Measurements from ENCODE around the gene P2RX6. TPM values are rescaled to one million over a fixed set of nuclear protein-coding genes. Genes with fewer than 3 reads are reported as not detected.
"Not testable (repeated sequence)": the region's sequence is repeated elsewhere in the genome, so short reads cannot be mapped to it uniquely, and the experiment has no call there.

Gene P2RX6
- total RNA-seq, 4 donors from 2014 or later = 0.35 to 0.47 (median 0.40) TPM; not detected in 1

DNA sequence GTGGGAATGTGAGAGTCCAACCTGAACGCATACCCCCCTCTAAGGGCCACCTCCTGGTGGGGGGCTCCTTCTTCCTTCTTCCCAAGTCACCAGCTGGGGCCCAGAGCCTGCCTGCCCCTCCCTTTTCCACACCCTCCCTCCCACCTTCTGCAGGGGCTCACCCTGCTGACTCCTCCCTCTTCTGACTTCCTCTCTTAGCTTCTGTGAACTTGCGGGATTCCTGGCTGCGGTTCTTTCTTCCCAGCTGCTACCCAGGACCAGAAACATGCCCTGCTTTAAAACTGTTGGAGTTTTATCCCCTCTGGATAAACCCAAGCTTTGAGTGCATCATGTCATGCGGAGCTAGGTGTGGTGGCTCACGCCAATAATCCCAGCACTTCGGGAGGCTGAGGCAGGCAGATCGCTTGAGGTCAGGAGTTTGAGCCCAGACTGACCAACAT, 40.9 kb downstream of the P2RX6 start:
- TF ChIP-seq POLR2AphosphoS5 (IDR thresholded peaks at IDR 0.05) = no peak
- TF ChIP-seq EP300 (IDR thresholded peaks at IDR 0.05) = no peak
- no peak for TF ChIP-seq POLR2A (IDR thresholded peaks at IDR 0.05)
- TF ChIP-seq, protein P1, sequence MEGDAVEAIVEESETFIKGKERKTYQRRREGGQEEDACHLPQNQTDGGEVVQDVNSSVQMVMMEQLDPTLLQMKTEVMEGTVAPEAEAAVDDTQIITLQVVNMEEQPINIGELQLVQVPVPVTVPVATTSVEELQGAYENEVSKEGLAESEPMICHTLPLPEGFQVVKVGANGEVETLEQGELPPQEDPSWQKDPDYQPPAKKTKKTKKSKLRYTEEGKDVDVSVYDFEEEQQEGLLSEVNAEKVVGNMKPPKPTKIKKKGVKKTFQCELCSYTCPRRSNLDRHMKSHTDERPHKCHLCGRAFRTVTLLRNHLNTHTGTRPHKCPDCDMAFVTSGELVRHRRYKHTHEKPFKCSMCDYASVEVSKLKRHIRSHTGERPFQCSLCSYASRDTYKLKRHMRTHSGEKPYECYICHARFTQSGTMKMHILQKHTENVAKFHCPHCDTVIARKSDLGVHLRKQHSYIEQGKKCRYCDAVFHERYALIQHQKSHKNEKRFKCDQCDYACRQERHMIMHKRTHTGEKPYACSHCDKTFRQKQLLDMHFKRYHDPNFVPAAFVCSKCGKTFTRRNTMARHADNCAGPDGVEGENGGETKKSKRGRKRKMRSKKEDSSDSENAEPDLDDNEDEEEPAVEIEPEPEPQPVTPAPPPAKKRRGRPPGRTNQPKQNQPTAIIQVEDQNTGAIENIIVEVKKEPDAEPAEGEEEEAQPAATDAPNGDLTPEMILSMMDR (IDR thresholded peaks at IDR 0.05) = no peak
- Histone ChIP-seq H3K9me3 (no peaks in the 10 kb centered on the region), H3K36me3 (no peaks in the 10 kb centered on the region), H3K27me3 (peaks cover 21% of the 10 kb centered on the region), H3K4me3 (no peak overlapping the region), H3K4me1 (no peaks in the 10 kb centered on the region), H3K27ac (no peak overlapping the region)
- WGBS, 2 donors (ENCODE audit: low coverage in 1 of 2) = 60% methylated on average over 7 of the region's 7 CpGs; no CpG with 5 or more reads in 1 of the 2 donors
- ATAC-seq = no peak

DNA sequence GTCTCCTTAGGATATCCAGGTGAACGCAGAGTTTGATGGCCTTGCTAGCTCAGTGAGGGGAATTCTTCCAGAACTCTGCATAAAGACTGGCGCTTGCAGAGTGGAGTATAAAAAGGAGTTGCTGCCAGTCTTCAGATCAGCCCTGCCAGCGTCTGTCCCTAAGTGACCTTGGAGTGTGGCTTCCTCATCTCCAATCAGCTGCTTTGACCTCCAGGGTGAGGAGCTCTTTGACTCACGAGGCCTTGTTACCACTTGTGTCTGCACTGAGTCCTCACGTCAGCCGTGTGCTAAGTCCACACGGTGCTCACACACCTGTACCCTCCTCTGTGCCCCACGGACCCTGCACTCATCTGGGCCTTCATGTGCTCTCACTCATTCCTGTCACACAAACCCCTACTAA, 45.4 kb downstream of the P2RX6 start:
- H3K4me3 ChIP-seq, H3K4me1 ChIP-seq, H3K27me3 ChIP-seq, H3K9me3 ChIP-seq, H3K27ac ChIP-seq, ATAC-seq, H3K36me3 ChIP-seq: not testable (repeated sequence)
- 90% methylated on average over 2 of the region's 8 CpGs; no CpG with 5 or more reads in 1 of the 2 donors for WGBS, 2 donors (ENCODE audit: low coverage in 1 of 2)

DNA sequence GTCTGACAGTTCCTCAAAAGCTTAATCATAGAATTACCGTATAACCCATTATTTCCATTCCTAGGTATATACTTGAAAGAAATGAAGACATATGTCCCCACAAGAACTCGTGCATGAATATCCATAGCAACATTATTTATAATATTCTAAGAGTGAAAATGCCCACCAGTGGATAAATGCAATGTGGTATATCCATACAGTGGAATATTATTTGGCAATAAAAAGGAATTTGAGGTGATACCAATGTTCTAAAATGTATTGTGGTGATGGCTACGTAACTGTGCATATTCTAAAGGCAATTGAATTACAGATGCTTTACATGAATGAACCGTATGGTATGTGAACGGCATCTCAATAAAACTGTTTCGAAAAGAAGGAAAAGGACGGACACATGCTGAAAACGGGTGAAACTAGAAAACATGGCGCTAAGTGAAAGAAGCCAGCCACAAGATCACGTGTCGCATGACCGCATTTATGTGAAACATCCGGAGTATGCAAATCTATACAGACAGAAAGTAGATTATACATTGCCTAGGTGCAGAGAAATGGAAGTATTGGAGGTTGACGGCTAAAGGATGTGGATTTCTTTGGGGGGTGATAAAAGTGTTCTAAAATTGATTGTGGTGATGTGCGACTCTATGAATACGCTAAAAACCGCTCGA, 46.8 kb downstream of the P2RX6 start:
- H3K4me3 ChIP-seq, H3K36me3 ChIP-seq, H3K27me3 ChIP-seq, H3K9me3 ChIP-seq, H3K4me1 ChIP-seq, ATAC-seq, H3K27ac ChIP-seq: not testable (repeated sequence)
- WGBS, 2 donors (ENCODE audit: low coverage in 1 of 2) = 77 to 91% methylated on average over 7 to 13 of the region's 18 CpGs

DNA sequence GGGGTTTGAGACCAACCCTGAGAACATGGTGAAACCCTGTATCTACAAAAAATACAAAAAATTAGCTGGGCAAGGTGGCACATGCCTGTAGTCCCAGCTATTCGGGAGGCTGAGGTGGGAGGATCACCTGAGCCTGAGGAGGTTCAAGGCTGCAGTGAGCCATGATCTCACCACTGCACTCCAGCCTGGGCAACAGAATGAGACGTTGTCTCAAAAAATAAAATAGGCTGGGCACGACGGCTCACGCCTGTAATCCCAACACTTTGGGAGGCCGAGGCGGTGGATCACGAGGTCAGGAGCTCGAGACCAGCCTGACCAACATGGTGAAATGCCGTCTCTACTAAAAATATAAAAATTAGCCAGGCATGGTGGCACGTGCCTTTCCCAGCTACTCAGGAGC, 49.5 kb downstream of the P2RX6 start:
- H3K4me3 ChIP-seq, H3K4me1 ChIP-seq, H3K27ac ChIP-seq, H3K36me3 ChIP-seq, H3K9me3 ChIP-seq, H3K27me3 ChIP-seq, ATAC-seq: not testable (repeated sequence)
- 71 to 88% methylated on average over 1 to 10 of the region's 11 CpGs for WGBS, 2 donors (ENCODE audit: low coverage in 1 of 2)

DNA sequence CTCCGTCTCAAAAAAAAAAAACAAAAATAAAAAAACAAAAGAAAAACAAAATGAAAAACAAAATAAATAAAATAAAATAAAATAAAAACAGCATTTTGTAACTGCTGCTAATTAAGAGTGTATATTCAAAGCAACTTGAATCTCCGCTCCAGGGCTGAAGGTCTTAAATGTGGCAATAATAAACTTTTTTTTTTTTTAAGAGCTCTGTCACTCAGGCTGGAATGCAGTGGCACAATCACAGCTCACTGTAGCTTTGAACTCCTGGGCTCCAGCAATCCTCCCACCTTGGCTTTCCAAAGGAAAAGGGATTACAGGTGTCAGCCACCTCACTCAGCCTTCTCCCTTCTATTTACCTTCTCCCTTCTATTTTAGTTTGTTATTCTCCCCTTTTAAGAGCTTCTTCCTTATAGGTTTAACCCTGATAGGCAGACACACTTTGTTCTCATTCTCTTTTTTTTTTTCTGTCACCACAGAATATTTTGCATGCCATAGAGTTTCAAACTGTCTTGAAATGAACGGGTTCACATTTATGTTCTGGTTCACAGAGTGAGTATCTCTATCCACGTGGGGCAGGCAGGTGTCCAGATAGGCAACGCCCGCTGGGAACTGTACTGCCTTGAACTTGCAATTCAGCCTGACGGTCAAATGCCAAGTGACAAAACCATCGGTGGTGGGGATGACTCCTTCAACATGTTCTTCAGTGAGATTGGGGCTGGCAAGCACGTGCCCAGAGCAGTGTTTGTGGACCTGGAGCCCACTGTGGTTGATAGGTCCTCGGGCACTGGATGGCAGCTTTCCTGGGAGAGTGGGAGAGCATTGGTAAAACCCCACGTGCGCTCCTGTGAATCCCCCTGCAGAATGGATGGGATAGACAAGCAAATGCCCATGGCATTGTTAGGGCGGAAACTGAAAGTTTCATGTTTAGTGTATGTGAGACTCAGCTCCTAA, 50.2 kb downstream of the P2RX6 start:
- no peak for ATAC-seq
- Histone ChIP-seq H3K4me1 (no peaks in the 10 kb centered on the region), H3K36me3 (no peaks in the 10 kb centered on the region), H3K27me3 (no peaks in the 10 kb centered on the region), H3K4me3 (no peak overlapping the region), H3K9me3 (no peaks in the 10 kb centered on the region), H3K27ac (no peak overlapping the region)
- WGBS, 2 donors (ENCODE audit: low coverage in 1 of 2) = 57 to 62% methylated on average over 5 to 6 of the region's 13 CpGs
- no peak for TF ChIP-seq POLR2A (IDR thresholded peaks at IDR 0.05)
- TF ChIP-seq, protein P1 (IDR thresholded peaks at IDR 0.05) = no peak
- no peak for TF ChIP-seq POLR2AphosphoS5 (IDR thresholded peaks at IDR 0.05)
- no peak for TF ChIP-seq EP300 (IDR thresholded peaks at IDR 0.05)

DNA sequence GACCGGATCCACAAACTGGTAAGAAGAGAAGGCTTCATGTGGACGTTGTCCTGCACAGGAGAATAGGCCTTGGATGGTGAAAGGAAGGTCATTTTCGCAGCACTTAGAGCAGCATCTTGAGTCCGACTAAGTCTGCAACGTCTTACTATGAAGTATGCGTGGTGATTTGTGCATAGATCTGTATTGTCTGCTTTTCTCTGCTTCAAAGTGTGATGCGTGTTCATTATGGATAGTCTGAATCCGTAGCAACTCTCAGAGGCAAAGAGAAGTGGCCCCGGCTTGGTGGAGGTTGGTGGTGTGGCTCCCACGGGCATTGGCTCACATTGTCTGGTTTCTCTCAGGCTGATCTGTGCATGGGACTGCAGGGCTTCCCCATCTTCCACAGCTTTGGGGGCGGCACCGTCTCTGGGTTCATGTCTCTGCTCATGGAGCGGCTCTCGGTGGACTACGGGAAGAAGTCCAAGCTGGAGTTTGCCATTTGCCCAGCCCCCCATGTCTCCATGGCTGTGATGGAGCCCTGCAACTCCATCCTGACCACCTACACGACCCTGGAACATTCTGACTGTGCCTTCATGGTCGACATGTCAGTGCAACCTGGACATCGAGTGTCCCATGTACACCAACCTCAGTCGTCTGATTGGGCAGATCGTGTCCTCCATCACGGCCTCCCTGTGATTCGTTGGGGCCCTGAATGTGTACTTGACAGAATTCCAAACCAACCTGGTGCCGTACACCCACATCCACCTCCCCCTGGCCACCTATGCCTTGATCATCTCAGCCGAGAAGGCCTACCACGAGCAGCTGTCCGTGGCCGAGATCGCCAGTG, 52.3 kb downstream of the P2RX6 start:
- TF ChIP-seq POLR2A (IDR thresholded peaks at IDR 0.05) = no peak
- TF ChIP-seq EP300 (IDR thresholded peaks at IDR 0.05) = no peak
- TF ChIP-seq POLR2AphosphoS5 (IDR thresholded peaks at IDR 0.05) = no peak
- TF ChIP-seq, protein P1 (IDR thresholded peaks at IDR 0.05) = no peak
- H3K27ac ChIP-seq = no peak overlapping the region
- no peak overlapping the region for H3K4me3 ChIP-seq
- no peaks in the 10 kb centered on the region for H3K4me1 ChIP-seq
- no peaks in the 10 kb centered on the region for H3K27me3 ChIP-seq
- 83 to 89% methylated on average over 6 to 13 of the region's 28 CpGs for WGBS, 2 donors (ENCODE audit: low coverage in 1 of 2)
- no peak for ATAC-seq
- H3K36me3 ChIP-seq = no peaks in the 10 kb centered on the region
- no peaks in the 10 kb centered on the region for H3K9me3 ChIP-seq
